SJSA1 (cell line): ENCODE data around the gene NFKBIL1. TPM values are rescaled to one million over a fixed set of nuclear protein-coding genes. Genes with fewer than 3 reads are reported as not detected.
"Not testable (repeated sequence)": the region's sequence is repeated elsewhere in the genome, so short reads cannot be mapped to it uniquely, and the experiment has no call there.

Source experiments
- DNase-seq, 2 experiments: peaks; one replicate each; pipeline ENCODE4 v3.0.0-alpha.2; 2015 to 2020; ENCODE audit warnings: low spot score in 2 of 2, low read depth in 1 of 2
- H3K27ac ChIP-seq: fragments of 250-450 bp; sonication (Bioruptor Pico); 2 replicates; pipeline ENCODE4 v1.5.1; 2020; ENCODE audit warnings: mild to moderate bottlenecking, moderate library complexity
- H3K27me3 ChIP-seq: fragments of 250-450 bp; sonication (Bioruptor Pico); replicated peaks from 2 replicates; pipeline ENCODE4 v1.5.1; 2020; ENCODE audit warnings: mild to moderate bottlenecking, moderate library complexity
- H3K36me3 ChIP-seq: fragments of 250-450 bp; sonication (Bioruptor Pico); 2 replicates; pipeline ENCODE4 v1.5.1; 2020; ENCODE audit warnings: mild to moderate bottlenecking
- H3K4me1 ChIP-seq: fragments of 250-450 bp; sonication (Bioruptor Pico); replicated peaks from 2 replicates; pipeline ENCODE4 v1.6.1; 2021; ENCODE audit warnings: mild to moderate bottlenecking
- H3K4me3 ChIP-seq: fragments of 250-450 bp; sonication (Bioruptor Pico); 2 replicates; pipeline ENCODE4 v1.5.1; 2020; ENCODE audit warnings: mild to moderate bottlenecking
- H3K9me3 ChIP-seq: fragments of 250-450 bp; sonication (Bioruptor Pico); replicated peaks from 2 replicates; pipeline ENCODE4 v1.5.1; 2020; ENCODE audit warnings: mild to moderate bottlenecking
- total RNA-seq: library from RNA; depleted of rRNA; stranded (reverse); fragments of >200 nt; shearing (Covaris generic); gene quantifications from 2 replicates; pipeline ENCODE4 v1.2.3, GENCODE V29; 2014; rRNA removed

The NFKBIL1 gene
- total RNA-seq, 1 experiment from 2014 or later: 21.0 TPM

DNA sequence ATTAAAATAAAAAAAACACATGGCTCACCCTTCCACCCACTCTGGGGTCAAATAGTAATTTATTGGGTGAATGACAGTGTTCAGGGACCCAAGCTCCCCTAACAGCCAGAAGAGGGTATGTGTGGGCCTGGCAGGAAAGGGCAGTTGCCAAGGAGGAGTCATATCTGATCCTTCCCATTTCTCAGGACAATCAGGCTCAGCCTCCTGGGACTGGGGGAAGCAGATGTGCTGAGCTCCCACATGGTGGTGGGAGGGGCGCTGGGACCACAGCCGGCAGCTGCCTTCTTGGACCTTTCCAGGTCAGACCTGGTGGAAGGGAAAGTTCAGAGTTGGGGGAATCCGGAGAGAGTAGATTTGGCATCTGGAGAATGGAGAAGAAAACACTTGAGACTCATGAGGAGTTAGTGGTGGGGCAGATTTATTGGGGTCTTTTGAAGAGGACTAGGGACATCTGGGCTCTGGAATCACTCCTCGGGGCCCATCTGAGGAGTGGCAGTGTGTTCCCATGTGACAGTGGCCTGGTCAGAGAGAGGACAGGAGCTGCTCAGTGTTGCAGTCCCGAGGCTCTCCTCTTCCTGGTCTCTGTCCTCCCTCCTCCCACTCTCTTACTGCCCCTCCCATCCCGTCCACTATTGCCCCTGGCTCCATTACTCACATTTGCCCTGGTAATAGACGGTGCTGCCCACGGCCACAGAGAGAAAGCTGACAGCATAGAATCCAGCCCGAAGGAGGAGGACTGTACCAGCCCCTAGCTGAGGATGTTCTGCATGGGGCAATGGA lies 41.7 kb downstream of the NFKBIL1 start:
- Histone ChIP-seq H3K27me3 (no peaks in the 10 kb centered on the region), H3K9me3 (no peaks in the 10 kb centered on the region), H3K4me3 (no peak overlapping the region), H3K36me3 (no peaks in the 10 kb centered on the region), H3K4me1 (no peaks in the 10 kb centered on the region), H3K27ac (no peak overlapping the region)
- no peak for DNase-seq

DNA sequence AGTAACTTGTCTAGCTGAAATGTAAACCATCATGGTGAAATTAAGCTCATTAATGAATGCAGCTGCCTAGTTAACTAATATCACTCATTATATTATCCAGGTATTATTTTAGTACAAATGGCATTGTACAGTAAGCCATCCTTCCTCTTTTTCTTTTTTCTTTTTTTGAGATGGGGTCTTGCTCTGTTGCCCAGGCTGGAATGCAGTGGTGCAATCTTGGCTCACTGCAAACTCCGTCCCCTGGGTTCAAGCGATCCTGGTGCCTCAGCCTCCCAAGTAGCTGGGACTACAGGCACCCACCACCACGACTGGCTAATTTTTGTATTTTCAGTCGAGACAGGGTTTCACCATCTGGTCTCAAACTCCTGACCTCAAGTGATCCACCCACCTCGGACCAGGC lies 43.3 kb downstream of the NFKBIL1 start:
- H3K36me3 ChIP-seq, H3K4me1 ChIP-seq, DNase-seq, H3K9me3 ChIP-seq, H3K27me3 ChIP-seq, H3K4me3 ChIP-seq, H3K27ac ChIP-seq: not testable (repeated sequence)

- no peak overlapping the region for H3K4me3 ChIP-seq
- no peaks in the 10 kb centered on the region for H3K27me3 ChIP-seq
- no peaks in the 10 kb centered on the region for H3K4me1 ChIP-seq
Measured at GRCh38 chr6:31592396-31592771, 45.0 kb downstream of the NFKBIL1 start.

DNA sequence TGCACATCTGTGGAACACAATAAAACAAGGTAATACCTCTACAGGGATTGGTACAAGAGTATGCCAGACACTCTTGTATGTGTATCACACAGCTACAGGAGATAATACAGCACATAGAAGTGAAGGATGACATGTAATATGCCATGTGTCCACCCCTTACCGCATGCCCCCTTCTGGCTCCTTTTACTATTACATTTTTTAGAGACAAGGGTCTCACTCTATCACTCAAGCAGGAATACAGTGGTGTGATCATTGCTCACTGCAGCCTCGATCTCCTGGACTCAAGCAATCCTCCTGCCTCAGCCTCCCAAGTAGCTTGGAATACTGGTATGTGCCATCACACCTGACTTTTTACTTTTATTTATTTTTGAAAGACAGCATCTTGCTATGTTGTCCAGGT lies 49.6 kb downstream of the NFKBIL1 start:
- Histone ChIP-seq H3K27me3 (no peaks in the 10 kb centered on the region), H3K36me3 (no peaks in the 10 kb centered on the region), H3K9me3 (no peaks in the 10 kb centered on the region), H3K4me3 (no peak overlapping the region), H3K27ac (no peak overlapping the region), H3K4me1 (no peaks in the 10 kb centered on the region)
- peak in 1 of 2 experiments; percentile 28 for DNase-seq

More at GRCh38 chr6:31592396-31592771, 45.0 kb downstream of the NFKBIL1 start:
- no peak for DNase-seq
- Histone ChIP-seq H3K9me3 (no peaks in the 10 kb centered on the region), H3K27ac (no peak overlapping the region), H3K36me3 (no peaks in the 10 kb centered on the region)

DNA sequence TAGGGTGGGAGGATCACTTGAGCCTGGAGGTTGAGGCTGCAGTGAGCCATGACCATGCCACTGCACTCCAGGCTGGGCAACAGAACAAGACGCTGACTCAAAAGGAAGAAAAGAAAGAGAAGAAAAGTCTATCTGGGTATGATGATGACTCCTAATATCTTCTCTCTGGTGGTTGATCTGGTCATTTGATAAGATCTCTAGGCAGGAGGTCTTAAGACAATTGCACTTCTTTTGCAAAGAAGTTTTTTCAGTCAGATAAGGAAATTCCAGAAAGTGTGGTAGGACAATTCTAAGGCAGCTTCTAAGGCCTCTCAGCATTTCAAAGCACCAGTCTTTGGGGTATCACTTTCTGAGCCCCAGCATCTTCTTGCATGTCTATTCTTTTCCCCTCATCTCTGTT lies 59.9 kb downstream of the NFKBIL1 start:
- Histone ChIP-seq H3K4me3 (no peak overlapping the region), H3K4me1 (no peaks in the 10 kb centered on the region), H3K9me3 (no peaks in the 10 kb centered on the region), H3K27ac (no peak overlapping the region), H3K27me3 (no peaks in the 10 kb centered on the region), H3K36me3 (no peaks in the 10 kb centered on the region)
- no peak for DNase-seq

Other genes with a start within 250 kb of the NFKBIL1 start
- 3,537 and 4,578 TPM in 2 replicates for gene HLA-B, start 190.4 kb upstream of the NFKBIL1 start, total RNA-seq
- 36.1 and 41.7 TPM in 2 replicates for gene MICA, start 144.0 kb upstream of the NFKBIL1 start, total RNA-seq
- gene MICB, start 49.5 kb upstream of the NFKBIL1 start, total RNA-seq: 32.7 and 60.0 TPM in 2 replicates
- gene MCCD1, start 18.6 kb upstream of the NFKBIL1 start, total RNA-seq: not detected in 2 replicates
- 399 and 467 TPM in 2 replicates for gene DDX39B, start 5.6 kb upstream of the NFKBIL1 start, total RNA-seq
- 0.13 TPM in 1 of 2 replicates, not detected in the other for gene ATP6V1G2, start 1.0 kb upstream of the NFKBIL1 start, total RNA-seq
- not detected in 2 replicates for gene LTA, start 24.7 kb downstream of the NFKBIL1 start, total RNA-seq
- not detected in 2 replicates for gene TNF, start 28.0 kb downstream of the NFKBIL1 start, total RNA-seq
- gene LTB, start 34.8 kb downstream of the NFKBIL1 start, total RNA-seq: not detected in 2 replicates
- gene LST1, start 38.7 kb downstream of the NFKBIL1 start, total RNA-seq: not detected in 2 replicates
- gene NCR3, start 45.4 kb downstream of the NFKBIL1 start, total RNA-seq: not detected in 2 replicates
- gene AIF1, start 67.6 kb downstream of the NFKBIL1 start, total RNA-seq: not detected in 2 replicates
- 36.1 and 68.6 TPM in 2 replicates for gene PRRC2A, start 73.1 kb downstream of the NFKBIL1 start, total RNA-seq
- gene BAG6, start 105.1 kb downstream of the NFKBIL1 start, total RNA-seq: 187 and 208 TPM in 2 replicates
- gene APOM, start 108.3 kb downstream of the NFKBIL1 start, total RNA-seq: 0.75 and 1.1 TPM in 2 replicates
- gene C6orf47, start 113.2 kb downstream of the NFKBIL1 start, total RNA-seq: 21.1 and 23.7 TPM in 2 replicates
- gene GPANK1, start 117.4 kb downstream of the NFKBIL1 start, total RNA-seq: 8.0 and 13.5 TPM in 2 replicates
- 270 and 293 TPM in 2 replicates for gene CSNK2B, start 118.5 kb downstream of the NFKBIL1 start, total RNA-seq
- gene LY6G5B, start 122.4 kb downstream of the NFKBIL1 start, total RNA-seq: 0.19 and 1.6 TPM in 2 replicates
- gene LY6G5C, start 133.5 kb downstream of the NFKBIL1 start, total RNA-seq: 1.6 TPM in 1 of 2 replicates, not detected in the other
- 37.6 and 47.5 TPM in 2 replicates for gene ABHD16A, start 155.7 kb downstream of the NFKBIL1 start, total RNA-seq
- not detected in 2 replicates for gene LY6G6F, start 159.3 kb downstream of the NFKBIL1 start, total RNA-seq
- gene LY6G6D, start 167.7 kb downstream of the NFKBIL1 start, total RNA-seq: not detected in 2 replicates
- gene LY6G6C, start 174.1 kb downstream of the NFKBIL1 start, total RNA-seq: not detected in 2 replicates
- not detected in 2 replicates for gene MPIG6B, start 175.8 kb downstream of the NFKBIL1 start, total RNA-seq
- 80.0 and 128 TPM in 2 replicates for gene DDAH2, start 181.7 kb downstream of the NFKBIL1 start, total RNA-seq
- gene CLIC1, start 188.9 kb downstream of the NFKBIL1 start, total RNA-seq: 1,071 and 1,205 TPM in 2 replicates
- gene MSH5, start 192.4 kb downstream of the NFKBIL1 start, total RNA-seq: 3.9 and 16.7 TPM in 2 replicates
- gene SAPCD1, start 215.0 kb downstream of the NFKBIL1 start, total RNA-seq: 1.4 TPM in 1 of 2 replicates, not detected in the other
- gene VWA7, start 229.7 kb downstream of the NFKBIL1 start, total RNA-seq: not detected in 2 replicates
- gene VARS1, start 248.1 kb downstream of the NFKBIL1 start, total RNA-seq: 23.1 and 39.5 TPM in 2 replicates